Duodenal mucosa (tissue), 2 donors: ENCODE results near the gene CWC15.

ENCODE experiments used
- H3K27ac ChIP-seq: one replicate; pipeline ENCODE4 v1.7.0; 2013; ENCODE audit warnings: low read depth, low read length
- H3K27me3 ChIP-seq, 2 donors: one replicate each; pipeline ENCODE4 v1.7.0; 2013; ENCODE audit warnings: low read length in 2 of 2, control low read depth in 1 of 2; ENCODE audit not compliant: insufficient read depth in 2 of 2, control insufficient read depth in 1 of 2
- H3K36me3 ChIP-seq, 2 donors: one replicate each; pipeline ENCODE4 v1.7.0; 2013; ENCODE audit warnings: low read length in 2 of 2, control low read depth in 1 of 2; ENCODE audit not compliant: insufficient read depth in 2 of 2, control insufficient read depth in 1 of 2
- H3K4me1 ChIP-seq, 2 donors: one replicate each; pipeline ENCODE4 v1.7.0; 2013; ENCODE audit warnings: low read length in 2 of 2, control low read depth in 1 of 2; ENCODE audit not compliant: insufficient read depth in 2 of 2, control insufficient read depth in 1 of 2
- H3K4me3 ChIP-seq, 2 donors: one replicate each; pipeline ENCODE4 v1.7.0; 2013; ENCODE audit warnings: low read length in 2 of 2, low read depth in 1 of 2
- H3K9ac ChIP-seq, 2 donors: one replicate each; pipeline ENCODE4 v1.7.0; 2013; ENCODE audit warnings: low read length in 2 of 2, low read depth in 1 of 2
- H3K9me3 ChIP-seq, 2 donors: one replicate each; pipeline ENCODE4 v1.7.0; 2013; ENCODE audit warnings: low read length in 2 of 2, control low read depth in 1 of 2; ENCODE audit not compliant: control insufficient read depth in 1 of 2

CWC15 gene

GRCh38 chr11:94958121-94958696, 15.1 kb downstream of the CWC15 start:
- H3K9ac ChIP-seq = no peak overlapping the region
- H3K36me3 ChIP-seq = peaks cover 8 to 22% of the 10 kb centered on the region in 2 donors
- no peaks in the 10 kb centered on the region for H3K9me3 ChIP-seq
- peaks cover 0 to 7% of the 10 kb centered on the region in 2 donors for H3K4me1 ChIP-seq
- no peaks in the 10 kb centered on the region for H3K27me3 ChIP-seq
- no peak overlapping the region for H3K27ac ChIP-seq
- no peak overlapping the region for H3K4me3 ChIP-seq

- no peaks in the 10 kb centered on the region for H3K27me3 ChIP-seq
- H3K27ac ChIP-seq = no peak overlapping the region
- H3K9me3 ChIP-seq = no peaks in the 10 kb centered on the region
- no peak overlapping the region for H3K4me3 ChIP-seq
- no peak overlapping the region for H3K9ac ChIP-seq
- H3K36me3 ChIP-seq = peaks cover 8 to 12% of the 10 kb centered on the region in 2 donors
- peaks cover 0 to 7% of the 10 kb centered on the region in 2 donors for H3K4me1 ChIP-seq
Measured at GRCh38 chr11:94956963-94957362, 16.4 kb downstream of the CWC15 start.

DNA sequence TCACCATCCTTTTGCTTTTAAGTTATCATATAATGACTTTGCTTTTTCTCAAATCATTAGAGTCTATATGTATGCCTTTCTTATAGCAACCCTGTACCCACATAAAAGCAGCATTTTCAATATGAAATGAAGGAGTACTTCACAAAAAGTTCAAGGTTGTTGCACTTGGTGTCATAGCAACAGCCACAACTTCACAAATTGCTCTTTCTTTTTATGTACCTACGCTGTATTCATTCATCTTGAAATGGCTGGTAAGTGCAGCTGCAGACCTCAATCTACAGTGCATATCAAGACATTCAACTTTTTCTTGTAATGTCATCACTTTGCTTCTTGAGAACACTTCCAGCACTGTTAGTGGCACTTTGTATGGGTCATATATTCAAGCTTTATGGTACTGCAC, 18.6 kb downstream of the CWC15 start:
- Histone ChIP-seq H3K27me3 (no peaks in the 10 kb centered on the region), H3K36me3 (peaks cover under 1 to 5% of the 10 kb centered on the region in 2 donors), H3K27ac (no peak overlapping the region), H3K4me3 (no peak overlapping the region), H3K4me1 (no peaks in the 10 kb centered on the region), H3K9me3 (no peaks in the 10 kb centered on the region), H3K9ac (no peak overlapping the region)

DNA sequence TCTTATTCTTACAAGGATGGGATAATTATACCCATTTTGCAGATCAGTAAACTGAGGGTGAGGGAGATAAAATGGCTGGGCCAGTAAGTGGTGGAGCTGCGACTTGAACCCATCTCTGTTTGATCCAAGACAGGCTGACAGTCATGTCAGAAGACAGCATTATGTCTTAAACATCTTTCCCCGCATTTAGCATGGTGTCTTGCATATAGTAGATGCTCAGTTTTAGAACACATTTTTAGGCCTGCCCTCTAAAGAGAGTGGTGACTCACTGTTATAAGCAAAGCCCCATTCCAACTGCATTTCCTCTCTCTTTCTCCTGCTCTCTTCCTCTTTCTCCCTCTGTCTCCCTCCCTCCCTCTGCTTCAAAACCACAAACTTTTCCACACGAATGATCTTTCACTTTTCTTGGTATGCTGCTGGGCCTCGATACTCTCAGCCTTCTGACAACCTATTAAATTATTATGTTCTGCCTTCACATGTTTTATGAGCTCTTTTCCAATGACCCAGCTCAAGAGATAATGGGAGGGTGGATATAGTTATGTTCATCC, 25.2 kb downstream of the CWC15 start:
- Histone ChIP-seq H3K4me1 (no peaks in the 10 kb centered on the region), H3K36me3 (no peaks in the 10 kb centered on the region), H3K4me3 (no peak overlapping the region), H3K9me3 (no peaks in the 10 kb centered on the region), H3K9ac (no peak overlapping the region), H3K27ac (no peak overlapping the region), H3K27me3 (no peaks in the 10 kb centered on the region)

GRCh38 chr11:94946812-94947211, 26.5 kb downstream of the CWC15 start:
- Histone ChIP-seq H3K36me3 (no peaks in the 10 kb centered on the region), H3K4me1 (no peaks in the 10 kb centered on the region), H3K27me3 (no peaks in the 10 kb centered on the region), H3K9ac (no peak overlapping the region), H3K9me3 (no peaks in the 10 kb centered on the region), H3K4me3 (no peak overlapping the region), H3K27ac (no peak overlapping the region)

GRCh38 chr11:94941131-94941530, 32.2 kb downstream of the CWC15 start:
- Histone ChIP-seq H3K4me3 (no peak overlapping the region), H3K9me3 (no peaks in the 10 kb centered on the region), H3K27ac (no peak overlapping the region), H3K9ac (no peak overlapping the region), H3K4me1 (no peaks in the 10 kb centered on the region), H3K36me3 (no peaks in the 10 kb centered on the region), H3K27me3 (no peaks in the 10 kb centered on the region)

GRCh38 chr11:94939346-94939745, 34.0 kb downstream of the CWC15 start:
- Histone ChIP-seq H3K4me1 (no peaks in the 10 kb centered on the region), H3K36me3 (no peaks in the 10 kb centered on the region), H3K27me3 (no peaks in the 10 kb centered on the region), H3K9ac (no peak overlapping the region), H3K27ac (no peak overlapping the region), H3K9me3 (no peaks in the 10 kb centered on the region), H3K4me3 (no peak overlapping the region)

DNA sequence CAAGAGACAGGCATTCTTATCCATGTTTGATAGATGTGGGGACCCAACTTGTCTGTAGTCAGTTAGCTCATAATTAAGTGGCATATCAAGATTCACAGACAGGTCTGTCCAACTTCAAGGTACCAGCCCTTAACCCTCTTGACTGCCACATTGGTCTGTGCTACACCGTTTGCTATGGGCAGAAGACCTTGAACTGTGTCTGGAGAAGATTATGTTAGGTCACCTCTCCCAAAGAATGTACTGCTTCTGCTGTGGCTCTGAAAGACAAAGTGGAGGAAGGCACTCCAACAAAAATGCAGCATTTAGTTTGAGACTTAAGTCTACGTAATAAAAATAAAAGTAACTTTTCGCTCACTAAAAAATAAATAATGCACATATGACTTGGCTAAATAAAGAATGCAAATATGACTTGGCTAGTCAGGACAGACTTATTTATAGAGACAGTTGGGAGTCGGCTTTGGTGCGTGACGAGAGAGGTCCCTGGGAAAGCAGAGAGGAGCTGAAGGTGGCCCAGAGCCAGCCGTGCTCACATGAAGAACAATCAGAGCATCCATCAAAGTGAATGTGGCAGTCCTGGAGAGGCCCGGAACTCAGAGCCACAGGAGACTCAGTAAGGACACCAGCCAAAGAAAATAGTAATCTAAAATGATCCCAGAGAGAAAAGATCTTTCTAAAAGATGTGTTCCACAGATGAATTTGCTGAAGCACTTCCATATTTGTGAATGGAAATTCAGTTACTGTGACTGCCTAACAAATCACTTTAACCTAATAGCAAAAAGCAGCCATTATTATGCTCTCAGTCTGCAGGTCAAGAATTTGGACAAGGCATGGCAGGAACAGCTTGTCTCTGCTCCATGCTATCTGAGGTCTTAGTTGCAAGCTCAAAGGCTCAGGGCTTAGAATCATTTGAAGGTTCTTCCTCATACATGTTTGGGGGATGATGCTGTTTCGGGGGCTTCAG, 35.0 kb downstream of the CWC15 start:
- Histone ChIP-seq H3K27me3 (no peaks in the 10 kb centered on the region), H3K27ac (no peak overlapping the region), H3K36me3 (no peaks in the 10 kb centered on the region), H3K4me1 (peaks cover 0 to 5% of the 10 kb centered on the region in 2 donors), H3K9me3 (no peaks in the 10 kb centered on the region), H3K9ac (no peak overlapping the region), H3K4me3 (no peak overlapping the region)

- no peak overlapping the region for H3K4me3 ChIP-seq
- H3K9me3 ChIP-seq = no peaks in the 10 kb centered on the region
- no peak overlapping the region for H3K27ac ChIP-seq
- no peaks in the 10 kb centered on the region for H3K27me3 ChIP-seq
- H3K4me1 ChIP-seq = peaks cover 0 to 5% of the 10 kb centered on the region in 2 donors
- H3K9ac ChIP-seq = no peak overlapping the region
- H3K36me3 ChIP-seq = no peaks in the 10 kb centered on the region
Measured at GRCh38 chr11:94934846-94935245, 38.5 kb downstream of the CWC15 start.

DNA sequence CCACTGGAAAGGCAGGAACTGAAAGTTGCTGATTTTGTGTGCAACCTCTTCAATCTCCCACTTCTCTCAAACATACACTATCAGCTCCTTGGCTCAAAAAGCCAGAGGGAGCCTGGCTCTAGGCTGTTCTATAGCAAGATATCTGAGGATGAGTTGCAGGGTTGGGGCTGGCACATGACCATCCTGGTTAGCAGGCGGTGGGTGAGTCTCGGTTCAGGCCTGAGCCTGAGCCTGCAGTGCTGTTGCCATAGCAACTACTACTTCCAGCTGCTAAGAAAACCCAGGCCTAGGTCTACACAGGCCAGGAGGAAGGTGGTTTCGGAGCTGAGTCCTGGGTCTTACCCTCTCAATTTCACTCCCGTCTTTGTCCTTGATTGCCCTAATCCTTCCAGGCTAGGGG, 39.0 kb downstream of the CWC15 start:
- H3K36me3 ChIP-seq = no peaks in the 10 kb centered on the region
- no peak overlapping the region for H3K27ac ChIP-seq
- H3K27me3 ChIP-seq = no peaks in the 10 kb centered on the region
- peaks cover 0 to 5% of the 10 kb centered on the region in 2 donors for H3K4me1 ChIP-seq
- H3K9me3 ChIP-seq = no peaks in the 10 kb centered on the region
- no peak overlapping the region for H3K4me3 ChIP-seq
- H3K9ac ChIP-seq = no peak overlapping the region
